H9 (cell line): ENCODE measurements around the gene KANK4. TPM values are rescaled to one million over a fixed set of nuclear protein-coding genes. Genes with fewer than 3 reads are reported as not detected.
A peak's percentile ranks its signal among the peaks of the same experiment; 100 is the strongest.

Source experiments
- DNase-seq: peaks from one replicate; pipeline ENCODE4 v3.0.0-alpha.2; 2017
- H2AFZ ChIP-seq: one replicate; pipeline ENCODE4 v1.6.1; 2013; ENCODE audit warnings: mild to moderate bottlenecking, low read length, control low read depth, moderate library complexity
- H2AK5ac ChIP-seq: 2 replicates; pipeline ENCODE4 v1.6.1; 2013; ENCODE audit warnings: low read length, control low read depth, mixed read lengths; ENCODE audit not compliant: insufficient read length
- H2BK120ac ChIP-seq: one replicate; pipeline ENCODE4 v1.6.1; 2013; ENCODE audit warnings: low read depth, mild to moderate bottlenecking, low read length, control low read depth, inconsistent platforms; ENCODE audit not compliant: poor library complexity, severe bottlenecking
- H2BK12ac ChIP-seq: 2 replicates; pipeline ENCODE4 v1.6.1; 2013; ENCODE audit warnings: low read length, control low read depth, mixed read lengths, low read depth; ENCODE audit not compliant: insufficient read length
- H2BK15ac ChIP-seq: 2 replicates; pipeline ENCODE4 v1.6.1; 2013; ENCODE audit warnings: low read depth, low read length, control low read depth
- H2BK20ac ChIP-seq: one replicate; pipeline ENCODE4 v1.6.1; 2013; ENCODE audit warnings: low read depth, mild to moderate bottlenecking, low read length, control low read depth, inconsistent platforms; ENCODE audit not compliant: poor library complexity, severe bottlenecking
- H2BK5ac ChIP-seq: 2 replicates; pipeline ENCODE4 v1.6.1; 2013; ENCODE audit warnings: low read length, control low read depth, mixed read lengths; ENCODE audit not compliant: insufficient read length
- H3K14ac ChIP-seq: 2 replicates; pipeline ENCODE4 v1.6.1; 2013; ENCODE audit warnings: low read length, control low read depth; ENCODE audit not compliant: insufficient read depth
- H3K18ac ChIP-seq: 2 replicates; pipeline ENCODE4 v1.6.1; 2013; ENCODE audit warnings: low read depth, mild to moderate bottlenecking, mixed read lengths, low read length, control low read depth; ENCODE audit not compliant: insufficient read length
- H3K23ac ChIP-seq: 2 replicates; pipeline ENCODE4 v1.6.1; 2013; ENCODE audit warnings: low read length, control low read depth, mixed read lengths, low read depth; ENCODE audit not compliant: insufficient read length
- H3K23me2 ChIP-seq: 2 replicates; pipeline ENCODE4 v1.6.1; 2013; ENCODE audit warnings: low read depth, mild to moderate bottlenecking, mixed read lengths, low read length, control low read depth; ENCODE audit not compliant: insufficient read length, poor library complexity, severe bottlenecking
- H3K27ac ChIP-seq: 2 replicates; pipeline ENCODE4 v1.5.1; 2013; ENCODE audit warnings: low read length, control low read depth, mixed read lengths, low read depth; ENCODE audit not compliant: insufficient read length
- H3K27me3 ChIP-seq: 2 replicates; pipeline ENCODE4 v1.6.1; 2013; ENCODE audit warnings: low read length, control low read depth, inconsistent platforms; ENCODE audit not compliant: insufficient read depth
- H3K4ac ChIP-seq: 2 replicates; pipeline ENCODE4 v1.6.1; 2013; ENCODE audit warnings: low read depth, mild to moderate bottlenecking, control low read depth, inconsistent platforms, low read length, moderate library complexity
- H3K4me1 ChIP-seq: 2 replicates; pipeline ENCODE4 v1.6.1; 2013; ENCODE audit warnings: low read length, control low read depth, inconsistent platforms; ENCODE audit not compliant: insufficient read depth
- H3K4me2 ChIP-seq: 2 replicates; pipeline ENCODE4 v1.6.1; 2013; ENCODE audit warnings: low read length, control low read depth, mixed read lengths; ENCODE audit not compliant: insufficient read length, insufficient read depth
- H3K56ac ChIP-seq: 2 replicates; pipeline ENCODE4 v1.6.1; 2013; ENCODE audit warnings: low read depth, mild to moderate bottlenecking, mixed read lengths, low read length, control low read depth; ENCODE audit not compliant: insufficient read length
- H3K79me1 ChIP-seq: 2 replicates; pipeline ENCODE4 v1.6.1; 2013; ENCODE audit warnings: low read depth, mild to moderate bottlenecking, moderate library complexity, low read length, control low read depth, inconsistent platforms; ENCODE audit not compliant: insufficient read depth, poor library complexity, severe bottlenecking
- H3K79me2 ChIP-seq: 2 replicates; pipeline ENCODE4 v1.6.1; 2013; ENCODE audit warnings: low read length, control low read depth, inconsistent platforms; ENCODE audit not compliant: insufficient read depth
- H3K9ac ChIP-seq: 2 replicates; pipeline ENCODE4 v1.6.1; 2013; ENCODE audit warnings: low read length, control low read depth, mixed read lengths; ENCODE audit not compliant: insufficient read length; ENCODE audit errors: extremely low read depth
- H3K9me3 ChIP-seq: one replicate; pipeline ENCODE4 v1.6.1; 2013; ENCODE audit warnings: low read depth, low read length, inconsistent platforms; ENCODE audit not compliant: control insufficient read depth
- H3T11ph ChIP-seq: one replicate; pipeline ENCODE4 v1.6.1; 2013; ENCODE audit warnings: mild to moderate bottlenecking, low read length, control low read depth, inconsistent platforms
- H4K20me1 ChIP-seq: one replicate; pipeline ENCODE4 v1.6.1; 2013; ENCODE audit not compliant: control insufficient read depth, insufficient read length, insufficient read depth
- H4K5ac ChIP-seq: 2 replicates; pipeline ENCODE4 v1.6.1; 2013; ENCODE audit warnings: low read depth, mild to moderate bottlenecking, mixed read lengths, low read length, control low read depth; ENCODE audit not compliant: insufficient read length
- H4K8ac ChIP-seq: replicated peaks from 2 replicates; pipeline ENCODE4 v1.6.1; 2013; ENCODE audit warnings: low read length, control low read depth, mixed read lengths, low read depth; ENCODE audit not compliant: insufficient read length
- H4K91ac ChIP-seq: 2 replicates; pipeline ENCODE4 v1.6.1; 2013; ENCODE audit warnings: low read depth, mild to moderate bottlenecking, moderate library complexity, mixed read lengths, low read length, control low read depth; ENCODE audit not compliant: insufficient read length
- H3K27ac Mint-ChIP-seq, 3 experiments: 2 replicates in 2 of 3; 3 replicates in 1 of 3; pipeline ENCODE4 v1.8.0; 2020 to 2021; ENCODE audit warnings: mixed read lengths in 3 of 3, mild to moderate bottlenecking in 1 of 3, moderate library complexity in 1 of 3
- H3K27me3 Mint-ChIP-seq: 2 replicates; pipeline ENCODE4 v1.8.0; 2021; ENCODE audit warnings: low read depth, mild to moderate bottlenecking, moderate library complexity, mixed read lengths
- H3K36me3 Mint-ChIP-seq, 3 experiments: 2 replicates in 2 of 3; 3 replicates in 1 of 3; pipeline ENCODE4 v1.8.0; 2020 to 2021; ENCODE audit warnings: low read depth in 3 of 3, mixed read lengths in 3 of 3; ENCODE audit not compliant: insufficient read depth in 1 of 3
- H3K4me1 Mint-ChIP-seq, 2 experiments: 2 replicates each; pipeline ENCODE4 v1.8.0; 2020; ENCODE audit warnings: mixed read lengths in 2 of 2
- H3K4me3 Mint-ChIP-seq, 2 experiments: 2 replicates in 1 of 2; 3 replicates in 1 of 2; pipeline ENCODE4 v1.8.0; 2020 to 2021; ENCODE audit warnings: mild to moderate bottlenecking in 2 of 2, mixed read lengths in 2 of 2, moderate library complexity in 1 of 2
- H3K9me3 Mint-ChIP-seq, 2 experiments: 2 replicates in 1 of 2; 3 replicates in 1 of 2; pipeline ENCODE4 v1.8.0; 2020; ENCODE audit warnings: mild to moderate bottlenecking in 2 of 2, mixed read lengths in 2 of 2, moderate library complexity in 1 of 2
- CTCF ChIP-seq: fragments of 200-600 bp; sonication (generic); conservative IDR thresholded peaks from 3 replicates; pipeline ENCODE4 v1.8.0; 2021; ENCODE audit warnings: antibody characterized with exemption, mild to moderate bottlenecking
- WGBS: extraction: QIAGEN DNeasy Blood & Tissue Kit; methylation state at CpG from one replicate; pipeline ENCODE4 v1.1.7; 2013; ENCODE audit warnings: missing lambda C conversion rate, low lambda C conversion rate, mixed read lengths; ENCODE audit not compliant: insufficient read length; ENCODE audit errors: extremely low coverage; 5-methylcytosine and 5-hydroxymethylcytosine counted together
- total RNA-seq: library from RNA; stranded (reverse); gene quantifications from 2 replicates; pipeline ENCODE4 v1.2.1, GENCODE V29; 2021

The KANK4 gene
- total RNA-seq, 1 experiment from 2014 or later: 0.15 TPM

- H3K36me3 Mint-ChIP-seq: no peaks in the 10 kb centered on the region; a peak in 2 of 7 replicates
- H3K4me2 ChIP-seq: no peak overlapping the region
- H3K23me2 ChIP-seq: no peaks in the 10 kb centered on the region
- DNase-seq: no peak
- H2AFZ ChIP-seq: no peak overlapping the region
- H2BK12ac ChIP-seq: no peak overlapping the region
- no peaks in the 10 kb centered on the region for H3K79me2 ChIP-seq
- H2BK15ac ChIP-seq: no peak overlapping the region
- no peaks in the 10 kb centered on the region for H3K79me1 ChIP-seq
- H3K9me3 Mint-ChIP-seq: no peaks in the 10 kb centered on the region; a peak in 2 of 5 replicates
- no CpG with 5 or more reads among the region's 19 CpGs for WGBS
- no peak overlapping the region for H2BK5ac ChIP-seq
- H4K91ac ChIP-seq: no peak overlapping the region
- no peak overlapping the region for H4K8ac ChIP-seq
- H3K4me1 Mint-ChIP-seq: peaks cover 20 to 21% of the 10 kb centered on the region in 2 experiments
- no peak overlapping the region for H3K23ac ChIP-seq
- H3K4me1 ChIP-seq: peaks cover 2% of the 10 kb centered on the region; the same call in 1 of the 2 replicates
- H3T11ph ChIP-seq: no peak overlapping the region
- H3K27ac ChIP-seq: no peak overlapping the region
- H2BK120ac ChIP-seq: no peak overlapping the region
- H4K20me1 ChIP-seq: no peaks in the 10 kb centered on the region
- H3K27me3 Mint-ChIP-seq: peaks cover 9% of the 10 kb centered on the region
- no peak overlapping the region for H4K5ac ChIP-seq
- no peak overlapping the region for H3K4me3 Mint-ChIP-seq
- H3K27ac Mint-ChIP-seq: peak overlapping the region in 2 of 3 experiments; percentile 38 to 84; a peak in 3 of 7 replicates
- H3K18ac ChIP-seq: no peak overlapping the region
- no peak overlapping the region for H2AK5ac ChIP-seq
- H3K56ac ChIP-seq: no peak overlapping the region
- no peaks in the 10 kb centered on the region for H3K27me3 ChIP-seq
- H2BK20ac ChIP-seq: no peak overlapping the region
- no peak overlapping the region for H3K14ac ChIP-seq
- H3K4ac ChIP-seq: no peak overlapping the region
- no peak overlapping the region for H3K9ac ChIP-seq
- no peaks in the 10 kb centered on the region for H3K9me3 ChIP-seq
- no peak for TF ChIP-seq CTCF
Observed at GRCh38 chr1:62263006-62263813, 56.0 kb downstream of the KANK4 start.
